Measurements from ENCODE around the gene ANKS1B.
"Not testable (repeated sequence)": the region's sequence is repeated elsewhere in the genome, so short reads cannot be mapped to it uniquely, and the experiment has no call there.

The ANKS1B gene

DNA sequence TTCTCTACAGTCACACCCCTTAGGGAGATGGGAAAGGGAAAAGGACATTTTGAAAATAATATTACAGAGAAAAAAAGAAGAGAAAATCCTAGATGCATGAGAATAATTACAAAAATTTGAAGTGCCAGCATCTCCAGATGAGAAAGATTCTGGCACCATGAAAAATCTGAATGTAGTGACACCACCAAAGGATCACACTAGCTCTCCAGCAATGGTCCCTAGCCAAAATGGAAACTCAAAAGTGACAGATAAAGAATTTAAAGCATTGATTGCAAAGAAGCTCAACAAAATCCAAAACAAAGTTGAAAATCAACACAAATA is 364.6 kb downstream of the ANKS1B start:
- no peaks in the 10 kb centered on the region for H3K36me3 ChIP-seq (ENCODE audit: insufficient read depth, low read length)
- no peak overlapping the region for H3K27ac ChIP-seq (ENCODE audit: low read depth, low read length)
- no peaks in the 10 kb centered on the region for H3K27me3 ChIP-seq (ENCODE audit: insufficient read depth, low read length)
- H3K4me1 ChIP-seq (ENCODE audit: insufficient read depth, low read length), result no peaks in the 10 kb centered on the region
- no peaks in the 10 kb centered on the region for H3K9me3 ChIP-seq (ENCODE audit: insufficient read depth, low read depth, low read length)
- H3K4me3 ChIP-seq (ENCODE audit: low read length), result no peak overlapping the region
- H3K9ac ChIP-seq (ENCODE audit: low read depth, low read length), result no peak overlapping the region

- H3K9me3 ChIP-seq (ENCODE audit: insufficient read depth, low read depth, low read length), result no peaks in the 10 kb centered on the region
- H3K27me3 ChIP-seq (ENCODE audit: insufficient read depth, low read length), result no peaks in the 10 kb centered on the region
- no peak overlapping the region for H3K27ac ChIP-seq (ENCODE audit: low read depth, low read length)
- no peaks in the 10 kb centered on the region for H3K36me3 ChIP-seq (ENCODE audit: insufficient read depth, low read length)
- 67% methylated on average over 7 of the region's 7 CpGs for WGBS
- no peaks in the 10 kb centered on the region for H3K4me1 ChIP-seq (ENCODE audit: insufficient read depth, low read length)
- no peak overlapping the region for H3K9ac ChIP-seq (ENCODE audit: low read depth, low read length)
- H3K4me3 ChIP-seq (ENCODE audit: low read length), result no peak overlapping the region
These were observed 365.2 kb downstream of the ANKS1B start for GRCh38 chr12:99619389-99620158.

DNA sequence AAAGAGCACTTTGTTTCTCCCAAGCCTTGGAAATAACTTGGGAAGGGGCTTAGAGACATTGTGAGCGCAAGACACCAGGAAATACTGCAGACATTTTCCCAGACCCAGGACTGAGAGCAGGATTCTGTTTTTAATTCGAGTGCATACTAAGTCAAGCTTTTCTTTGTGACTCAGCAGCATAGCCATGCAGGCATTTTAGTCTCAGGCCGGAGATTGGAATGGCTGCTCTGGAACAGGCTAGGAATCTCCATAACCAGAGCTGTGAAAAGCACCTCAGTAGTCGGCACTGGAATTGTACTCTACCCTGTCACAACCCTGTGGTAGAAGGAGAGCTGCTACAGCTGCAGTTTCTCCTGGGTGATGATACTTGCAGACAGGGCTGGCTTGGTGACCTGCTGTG is 366.1 kb downstream of the ANKS1B start:
- H3K36me3 ChIP-seq (ENCODE audit: insufficient read depth, low read length), result no peaks in the 10 kb centered on the region
- WGBS, result 91% methylated on average over 4 of the region's 4 CpGs
- H3K4me3 ChIP-seq (ENCODE audit: low read length), result no peak overlapping the region
- H3K9me3 ChIP-seq (ENCODE audit: insufficient read depth, low read depth, low read length), result no peaks in the 10 kb centered on the region
- H3K27me3 ChIP-seq (ENCODE audit: insufficient read depth, low read length), result no peaks in the 10 kb centered on the region
- no peaks in the 10 kb centered on the region for H3K4me1 ChIP-seq (ENCODE audit: insufficient read depth, low read length)
- H3K27ac ChIP-seq (ENCODE audit: low read depth, low read length), result no peak overlapping the region
- no peak overlapping the region for H3K9ac ChIP-seq (ENCODE audit: low read depth, low read length)

DNA sequence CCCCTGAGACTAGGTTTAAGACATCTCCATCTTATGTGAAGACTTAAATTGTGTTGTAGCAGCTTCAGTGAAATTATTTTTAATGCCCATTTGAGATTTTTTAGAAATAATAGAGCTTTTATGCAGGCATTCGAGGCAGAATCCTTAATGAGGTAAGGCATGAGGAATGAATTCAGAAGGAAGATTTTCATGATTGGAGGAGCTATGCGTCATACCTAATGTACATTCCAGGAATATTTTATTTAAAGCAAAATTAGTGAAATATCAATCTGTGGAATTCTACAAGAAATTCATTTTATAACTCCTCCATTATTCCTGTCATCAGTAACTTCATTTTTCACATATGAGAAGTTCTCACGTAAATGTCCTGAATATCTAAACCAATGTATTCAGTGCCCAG is 373.1 kb downstream of the ANKS1B start:
- Histone ChIP-seq H3K4me3 (ENCODE audit: low read length) (no peak overlapping the region), H3K9me3 (ENCODE audit: insufficient read depth, low read depth, low read length) (no peaks in the 10 kb centered on the region), H3K4me1 (ENCODE audit: insufficient read depth, low read length) (peaks cover 37% of the 10 kb centered on the region), H3K27me3 (ENCODE audit: insufficient read depth, low read length) (no peaks in the 10 kb centered on the region), H3K36me3 (ENCODE audit: insufficient read depth, low read length) (no peaks in the 10 kb centered on the region), H3K27ac (ENCODE audit: low read depth, low read length) (no peak overlapping the region), H3K9ac (ENCODE audit: low read depth, low read length) (no peak overlapping the region)
- 94% methylated on average over 2 of the region's 3 CpGs for WGBS

DNA sequence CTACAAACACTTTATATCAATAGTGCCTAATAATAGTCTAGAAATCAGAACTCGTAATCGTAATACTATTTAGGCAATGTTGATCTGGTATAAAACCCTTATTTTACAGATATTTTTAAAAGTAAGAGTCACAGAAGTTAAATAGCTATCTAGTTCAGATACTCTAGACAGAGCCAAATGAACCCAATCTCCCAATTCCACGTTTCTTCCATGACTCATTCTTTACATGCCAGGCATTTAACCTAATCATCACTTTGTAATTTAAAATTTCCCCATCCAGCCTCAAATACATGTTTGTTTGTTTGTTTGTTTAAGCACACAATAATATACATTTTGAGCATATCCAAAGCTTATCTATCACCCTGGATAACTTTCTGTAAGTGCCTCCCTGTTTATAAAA is 373.6 kb downstream of the ANKS1B start:
- 32% methylated on average over 1 of the region's 3 CpGs for WGBS
- H3K27ac ChIP-seq (ENCODE audit: low read depth, low read length), result no peak overlapping the region
- H3K27me3 ChIP-seq (ENCODE audit: insufficient read depth, low read length), result no peaks in the 10 kb centered on the region
- no peaks in the 10 kb centered on the region for H3K9me3 ChIP-seq (ENCODE audit: insufficient read depth, low read depth, low read length)
- H3K36me3 ChIP-seq (ENCODE audit: insufficient read depth, low read length), result no peaks in the 10 kb centered on the region
- H3K4me1 ChIP-seq (ENCODE audit: insufficient read depth, low read length), result peaks cover 37% of the 10 kb centered on the region
- H3K9ac ChIP-seq (ENCODE audit: low read depth, low read length), result no peak overlapping the region
- no peak overlapping the region for H3K4me3 ChIP-seq (ENCODE audit: low read length)

GRCh38 chr12:99609455-99610181 is 375.1 kb downstream of the ANKS1B start:
- no peak overlapping the region for H3K4me3 ChIP-seq (ENCODE audit: low read length)
- no peak overlapping the region for H3K9ac ChIP-seq (ENCODE audit: low read depth, low read length)
- no peaks in the 10 kb centered on the region for H3K36me3 ChIP-seq (ENCODE audit: insufficient read depth, low read length)
- H3K27ac ChIP-seq (ENCODE audit: low read depth, low read length), result peak overlapping the region; percentile 73; the same call in 1 of the 2 replicates
- no peaks in the 10 kb centered on the region for H3K9me3 ChIP-seq (ENCODE audit: insufficient read depth, low read depth, low read length)
- H3K27me3 ChIP-seq (ENCODE audit: insufficient read depth, low read length), result no peaks in the 10 kb centered on the region
- WGBS, result 57% methylated on average over 7 of the region's 7 CpGs
- peaks cover 37% of the 10 kb centered on the region for H3K4me1 ChIP-seq (ENCODE audit: insufficient read depth, low read length)

DNA sequence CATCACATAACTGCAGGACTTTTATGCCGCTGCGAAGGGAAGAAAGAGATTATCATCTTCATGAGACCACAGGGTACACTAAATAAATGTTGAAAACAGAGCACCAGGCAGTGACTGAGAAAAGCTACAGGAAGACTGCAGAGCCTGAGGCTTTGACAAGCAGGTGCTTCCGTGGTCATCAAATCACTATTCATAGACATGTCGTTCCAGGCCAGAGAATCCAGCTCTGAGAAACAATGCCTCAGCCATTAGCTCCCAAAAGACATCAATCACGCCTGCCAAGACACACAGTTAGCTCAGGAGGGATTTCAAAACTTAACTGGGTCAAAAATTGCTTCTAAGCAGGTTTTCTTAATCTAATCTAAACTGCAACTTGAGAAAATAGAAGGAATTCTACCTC is 384.3 kb downstream of the ANKS1B start:
- Histone ChIP-seq H3K9ac (ENCODE audit: low read depth, low read length) (no peak overlapping the region), H3K4me1 (ENCODE audit: insufficient read depth, low read length) (no peaks in the 10 kb centered on the region), H3K4me3 (ENCODE audit: low read length) (no peak overlapping the region), H3K27ac (ENCODE audit: low read depth, low read length) (no peak overlapping the region), H3K27me3 (ENCODE audit: insufficient read depth, low read length) (no peaks in the 10 kb centered on the region), H3K36me3 (ENCODE audit: insufficient read depth, low read length) (no peaks in the 10 kb centered on the region), H3K9me3 (ENCODE audit: insufficient read depth, low read depth, low read length) (no peaks in the 10 kb centered on the region)
- WGBS, result 86% methylated on average over 5 of the region's 5 CpGs

GRCh38 chr12:99598785-99599184 is 386.0 kb downstream of the ANKS1B start:
- no peaks in the 10 kb centered on the region for H3K27me3 ChIP-seq (ENCODE audit: insufficient read depth, low read length)
- no peak overlapping the region for H3K9ac ChIP-seq (ENCODE audit: low read depth, low read length)
- H3K36me3 ChIP-seq (ENCODE audit: insufficient read depth, low read length), result no peaks in the 10 kb centered on the region
- no peaks in the 10 kb centered on the region for H3K9me3 ChIP-seq (ENCODE audit: insufficient read depth, low read depth, low read length)
- no peak overlapping the region for H3K27ac ChIP-seq (ENCODE audit: low read depth, low read length)
- no peak overlapping the region for H3K4me3 ChIP-seq (ENCODE audit: low read length)
- WGBS, result 97% methylated on average over 2 of the region's 2 CpGs
- no peaks in the 10 kb centered on the region for H3K4me1 ChIP-seq (ENCODE audit: insufficient read depth, low read length)

GRCh38 chr12:99596762-99597161 is 388.0 kb downstream of the ANKS1B start:
- H3K9me3 ChIP-seq (ENCODE audit: insufficient read depth, low read depth, low read length), result no peaks in the 10 kb centered on the region
- H3K4me3 ChIP-seq (ENCODE audit: low read length), result no peak overlapping the region
- H3K9ac ChIP-seq (ENCODE audit: low read depth, low read length), result no peak overlapping the region
- H3K4me1 ChIP-seq (ENCODE audit: insufficient read depth, low read length), result no peaks in the 10 kb centered on the region
- WGBS, result 90% methylated on average over 2 of the region's 2 CpGs
- H3K27me3 ChIP-seq (ENCODE audit: insufficient read depth, low read length), result no peaks in the 10 kb centered on the region
- H3K36me3 ChIP-seq (ENCODE audit: insufficient read depth, low read length), result no peaks in the 10 kb centered on the region
- no peak overlapping the region for H3K27ac ChIP-seq (ENCODE audit: low read depth, low read length)

GRCh38 chr12:99577125-99577524 is 407.6 kb downstream of the ANKS1B start:
- H3K27me3 ChIP-seq (ENCODE audit: insufficient read depth, low read length); H3K4me3 ChIP-seq (ENCODE audit: low read length); H3K36me3 ChIP-seq (ENCODE audit: insufficient read depth, low read length); H3K9ac ChIP-seq (ENCODE audit: low read depth, low read length); H3K9me3 ChIP-seq (ENCODE audit: insufficient read depth, low read depth, low read length); H3K4me1 ChIP-seq (ENCODE audit: insufficient read depth, low read length); H3K27ac ChIP-seq (ENCODE audit: low read depth, low read length): not testable (repeated sequence)
- WGBS, result 100% methylated on average over 1 of the region's 1 CpG

DNA sequence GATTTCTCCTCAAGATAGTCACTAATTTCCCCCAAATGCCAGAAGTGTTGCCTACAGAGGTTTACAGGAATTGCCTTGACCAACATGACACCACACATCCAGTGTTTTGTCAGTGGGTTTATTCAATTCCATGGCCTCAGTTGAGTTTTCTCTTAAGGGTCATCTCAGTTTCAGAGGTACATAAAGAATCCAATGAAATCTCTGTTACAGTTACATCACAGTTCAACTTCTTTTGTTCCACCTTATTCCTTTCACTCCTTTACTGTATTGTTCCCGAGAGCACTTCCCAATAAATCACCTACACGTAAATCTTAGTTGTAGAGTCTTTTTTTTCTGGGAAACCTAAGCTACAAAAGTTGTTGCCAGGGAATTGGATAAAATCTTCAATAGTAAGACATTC is 410.8 kb downstream of the ANKS1B start:
- no peak overlapping the region for H3K4me3 ChIP-seq (ENCODE audit: low read length)
- H3K9me3 ChIP-seq (ENCODE audit: insufficient read depth, low read depth, low read length), result no peaks in the 10 kb centered on the region
- H3K4me1 ChIP-seq (ENCODE audit: insufficient read depth, low read length), result peaks cover 3% of the 10 kb centered on the region; the same call in 1 of the 2 replicates
- no peaks in the 10 kb centered on the region for H3K36me3 ChIP-seq (ENCODE audit: insufficient read depth, low read length)
- 100% methylated on average over 1 of the region's 2 CpGs for WGBS
- no peak overlapping the region for H3K27ac ChIP-seq (ENCODE audit: low read depth, low read length)
- no peaks in the 10 kb centered on the region for H3K27me3 ChIP-seq (ENCODE audit: insufficient read depth, low read length)
- no peak overlapping the region for H3K9ac ChIP-seq (ENCODE audit: low read depth, low read length)
